Lung microvascular endothelial cell (primary cell): Measurements from ENCODE around the gene CD40. TPM values are rescaled to one million over a fixed set of nuclear protein-coding genes. Genes with fewer than 3 reads are reported as not detected.

ENCODE experiments used
- DNase-seq, 2 donors: peaks; one replicate each; pipeline versions ENCODE4 v3.0.0 to v3.0.0-alpha.2; 2010; ENCODE audit warnings: low read depth in 2 of 2
- total RNA-seq: library from RNA; depleted of rRNA; stranded (reverse); fragments of >200 nt; gene quantifications from 2 replicates; pipeline ENCODE4 v1.2.1, GENCODE V29; 2014

Gene CD40
- total RNA-seq, 1 donor from 2014 or later: 2.2 TPM

- no peak for DNase-seq
Observed at GRCh38 chr20:46122516-46123481, 4.7 kb downstream of the CD40 start.

DNA sequence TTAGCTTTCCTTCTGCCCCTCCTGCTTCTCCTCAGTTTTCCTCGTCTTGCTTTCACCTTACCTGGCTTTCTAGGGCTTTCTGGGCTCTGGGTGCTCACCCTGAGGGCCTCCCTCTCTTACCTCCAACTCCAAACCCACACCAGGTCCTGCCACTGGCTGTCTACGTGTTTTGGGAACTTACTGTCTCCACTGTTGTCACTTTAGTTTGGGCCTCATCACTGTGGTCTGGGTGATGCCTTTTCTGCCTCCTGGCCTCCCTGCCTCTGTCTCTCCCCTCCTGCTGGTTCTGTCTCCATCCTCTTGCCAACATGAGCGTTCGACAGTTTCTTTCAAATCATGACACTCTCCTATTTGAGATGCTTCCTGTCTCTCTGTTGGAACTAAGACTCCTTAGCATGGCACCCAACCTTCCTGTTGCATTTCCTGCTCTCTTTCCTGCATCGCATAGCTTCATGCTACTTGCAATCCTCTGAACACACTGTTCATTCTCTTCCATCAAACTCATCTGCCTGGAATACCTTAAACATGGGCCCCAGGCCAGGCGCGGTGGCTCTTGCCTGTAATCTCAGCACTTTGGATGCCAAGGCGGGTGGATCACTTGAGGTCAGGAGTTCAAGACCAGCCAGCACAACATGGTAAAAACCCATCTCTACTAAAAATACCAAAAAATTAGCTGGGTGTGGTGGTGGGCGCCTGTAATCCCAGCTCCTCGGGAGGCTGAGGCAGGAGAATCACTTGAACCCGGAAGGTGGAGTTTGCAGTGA lies 5.5 kb downstream of the CD40 start:
- no peak for DNase-seq

DNA sequence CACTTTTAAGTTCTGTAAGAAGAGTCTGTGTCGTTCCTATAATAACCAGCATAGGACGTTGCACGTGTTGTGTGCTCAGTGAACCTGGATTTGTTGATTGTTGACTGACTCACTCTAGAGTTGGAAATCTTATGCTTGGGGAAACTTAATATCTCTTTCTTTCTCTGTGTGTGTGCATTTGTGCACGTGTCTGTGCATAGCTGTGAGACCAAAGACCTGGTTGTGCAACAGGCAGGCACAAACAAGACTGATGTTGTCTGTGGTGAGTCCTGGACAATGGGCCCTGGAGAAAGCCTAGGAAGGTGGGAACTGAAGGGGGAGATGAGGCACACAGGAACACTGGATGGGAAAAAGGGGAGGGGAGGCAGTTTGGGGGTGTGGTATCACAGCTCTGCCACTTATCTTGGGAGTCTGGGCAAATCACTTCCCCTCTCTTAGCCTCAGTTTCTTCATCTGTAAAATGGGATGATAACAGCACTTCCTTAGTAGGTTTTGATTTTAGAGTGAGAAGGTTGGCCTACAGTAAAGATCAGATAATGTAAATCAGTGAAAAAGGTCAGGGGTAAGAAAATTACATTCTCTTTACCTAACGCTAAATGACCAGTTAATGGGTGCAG lies 8.4 kb downstream of the CD40 start:
- no peak for DNase-seq

DNA sequence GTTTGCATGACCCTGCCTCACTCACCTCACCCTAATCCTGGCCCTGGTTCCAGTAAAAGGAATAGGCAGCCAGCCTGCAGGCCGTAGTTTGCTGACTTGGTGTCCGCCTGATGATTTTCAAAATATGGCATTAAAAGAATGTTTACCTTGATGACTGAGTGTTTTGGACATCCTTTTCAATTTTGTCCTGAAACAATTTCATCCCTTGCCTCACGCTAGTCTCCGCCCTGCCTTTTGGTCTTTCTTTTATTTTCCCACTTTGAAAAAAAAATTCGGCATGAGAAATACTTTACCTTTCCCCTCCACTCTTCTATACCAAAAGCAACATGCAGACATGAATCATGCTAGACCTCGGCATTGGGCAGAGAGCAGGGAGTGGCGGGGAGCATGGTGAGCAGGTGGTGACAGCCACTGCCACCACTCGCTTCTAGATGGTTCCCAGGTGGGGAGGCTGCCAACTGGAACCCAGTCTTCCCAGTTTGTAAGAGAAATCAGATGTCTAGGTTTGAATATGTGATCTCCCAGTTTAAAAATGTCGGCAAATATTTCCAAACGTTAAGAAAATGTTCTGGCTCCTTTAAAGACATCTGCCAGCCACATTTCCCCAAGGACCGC lies 9.4 kb downstream of the CD40 start:
- DNase-seq: no peak

GRCh38 chr20:46128310-46129151 lies 10.4 kb downstream of the CD40 start:
- DNase-seq: peak; percentile 33 to 59

- DNase-seq: no peak
Observed at GRCh38 chr20:46129955-46130481, 11.9 kb downstream of the CD40 start.

GRCh38 chr20:46130534-46130933 lies 12.4 kb downstream of the CD40 start:
- DNase-seq: no peak

GRCh38 chr20:46131396-46131795 lies 13.3 kb downstream of the CD40 start:
- DNase-seq: no peak

DNA sequence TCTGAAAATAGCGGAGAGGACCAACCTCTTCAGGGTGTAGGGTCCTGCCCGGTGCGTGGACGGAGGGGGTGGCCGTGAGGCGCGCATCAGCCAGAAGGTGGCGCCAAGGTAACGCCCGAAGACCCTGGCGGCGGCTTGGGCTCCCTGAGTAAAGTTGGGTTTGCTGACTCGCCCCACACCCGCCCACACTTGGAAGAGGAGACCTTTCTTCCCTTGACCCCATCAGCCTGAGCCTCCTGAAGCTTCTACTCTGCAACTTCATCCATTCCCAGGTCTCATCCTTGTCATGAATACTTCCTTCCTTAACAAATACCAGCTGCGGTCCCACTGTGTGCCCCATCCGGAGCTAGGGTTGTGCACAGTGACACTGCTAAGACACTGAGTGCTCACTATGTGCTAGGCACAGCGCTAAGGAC lies 14.6 kb downstream of the CD40 start:
- peak; percentile 66 to 67 for DNase-seq

DNA sequence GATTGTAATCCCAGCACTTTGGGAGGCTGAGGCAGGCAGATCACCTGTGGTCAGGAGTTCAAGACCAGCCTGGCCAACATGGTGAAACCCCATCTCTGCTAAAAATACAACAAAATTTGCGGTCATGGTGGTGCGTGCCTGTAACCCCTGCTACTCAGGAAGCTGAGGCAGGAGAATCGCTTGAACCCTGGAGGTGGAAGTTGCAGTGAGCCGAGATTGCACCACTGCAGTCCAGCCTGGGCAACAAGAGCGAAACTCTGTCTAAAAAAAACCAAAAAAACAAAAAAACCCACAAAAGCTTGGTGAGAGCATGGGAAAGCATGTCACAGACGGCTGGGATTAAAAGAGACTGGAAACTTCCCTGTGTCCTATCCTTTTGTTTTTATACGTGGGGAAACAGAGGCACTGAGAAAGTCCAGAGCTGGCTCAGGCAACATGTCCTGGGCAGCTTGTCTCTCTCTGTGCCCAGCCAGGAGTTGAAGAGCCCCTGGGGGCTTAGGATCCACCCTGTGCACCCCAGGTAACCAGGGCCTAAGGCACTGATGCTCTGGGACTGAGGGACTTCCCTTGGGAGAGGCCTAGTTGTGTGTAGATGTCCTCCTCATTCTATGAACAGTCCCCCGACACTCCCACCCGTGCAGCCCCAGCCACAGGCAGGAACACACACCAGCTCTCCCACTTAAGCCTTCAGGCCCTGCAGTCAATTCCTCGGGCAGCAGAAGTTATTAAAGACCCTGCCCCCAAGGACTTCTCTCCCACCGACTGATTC lies 16.0 kb downstream of the CD40 start:
- DNase-seq: no peak

DNA sequence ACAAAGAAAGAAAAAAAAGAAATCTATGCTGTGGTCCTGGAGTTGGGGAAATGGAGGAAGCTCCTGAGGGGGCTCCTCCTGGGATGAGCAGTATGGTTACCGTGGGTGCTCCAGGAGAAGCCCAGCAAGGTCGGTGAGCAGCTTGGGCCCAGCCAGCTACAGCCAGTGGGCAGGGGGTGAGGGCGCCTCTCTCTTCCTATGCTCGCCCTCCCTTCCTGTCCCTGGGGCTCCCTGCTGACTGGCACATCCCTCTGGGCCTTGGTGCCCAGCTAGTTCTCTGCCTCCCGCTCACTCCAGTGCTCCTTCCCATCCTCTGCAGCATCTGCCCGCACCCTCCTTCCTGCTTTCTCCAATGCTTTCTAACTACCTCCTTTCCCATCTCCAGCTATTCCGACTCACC lies 16.6 kb downstream of the CD40 start:
- DNase-seq: no peak

DNA sequence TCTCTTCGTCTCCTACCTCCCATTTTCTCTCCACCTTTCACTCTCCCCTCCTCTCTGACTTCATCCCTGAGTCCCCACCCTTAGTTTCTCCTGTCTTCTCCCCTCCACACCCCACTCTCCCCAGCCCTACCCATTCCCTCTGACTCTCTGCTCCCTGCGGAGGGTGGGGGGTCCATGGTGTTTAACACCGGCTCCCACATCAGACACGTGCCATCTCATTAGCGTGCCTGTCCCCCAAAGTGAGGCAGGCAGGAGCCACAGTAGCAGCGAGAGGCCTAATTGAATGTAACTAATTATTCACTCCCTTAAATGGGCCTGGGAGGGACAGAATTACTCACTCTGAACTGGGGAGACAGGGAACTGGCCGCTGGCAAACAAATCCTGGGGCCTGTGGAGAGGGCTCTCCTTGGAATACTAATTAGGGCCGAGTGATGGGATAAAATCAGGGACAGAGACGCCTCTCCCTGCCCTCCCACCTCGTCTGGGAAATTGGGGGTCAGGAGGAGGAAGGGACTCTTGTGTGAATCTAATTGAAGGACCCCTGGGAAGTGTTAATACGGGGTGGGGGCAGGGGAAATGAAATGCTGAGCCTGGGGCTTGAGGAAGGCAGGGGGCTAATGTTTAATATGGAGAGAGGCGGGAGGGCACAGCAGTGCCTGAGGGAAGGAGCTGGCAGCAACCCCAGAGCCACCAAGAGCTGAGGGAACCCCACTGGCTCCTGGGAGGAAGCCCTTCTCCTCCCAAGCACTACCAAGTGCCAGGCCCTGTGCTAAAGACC lies 17.9 kb downstream of the CD40 start:
- DNase-seq: no peak

DNA sequence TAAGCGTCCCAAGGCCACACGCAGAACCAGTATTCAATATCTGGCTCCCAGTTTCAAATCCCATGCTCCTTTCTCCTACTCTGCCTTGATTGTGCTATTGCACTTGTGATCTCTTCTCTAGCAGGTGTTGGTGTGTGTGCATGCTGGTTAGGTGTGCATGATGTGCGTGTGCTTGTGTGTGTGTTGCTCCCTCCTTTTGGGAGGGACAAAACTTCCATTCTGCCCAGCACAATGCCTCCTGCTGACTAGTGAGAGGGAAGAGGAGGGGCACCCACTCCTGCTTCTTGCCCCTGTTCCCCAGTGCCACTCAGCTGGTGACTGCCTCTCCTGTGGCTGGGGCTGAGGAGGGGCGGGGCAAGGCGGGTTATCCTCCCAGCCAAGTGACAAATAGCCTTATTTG lies 19.7 kb downstream of the CD40 start:
- DNase-seq: no peak

DNA sequence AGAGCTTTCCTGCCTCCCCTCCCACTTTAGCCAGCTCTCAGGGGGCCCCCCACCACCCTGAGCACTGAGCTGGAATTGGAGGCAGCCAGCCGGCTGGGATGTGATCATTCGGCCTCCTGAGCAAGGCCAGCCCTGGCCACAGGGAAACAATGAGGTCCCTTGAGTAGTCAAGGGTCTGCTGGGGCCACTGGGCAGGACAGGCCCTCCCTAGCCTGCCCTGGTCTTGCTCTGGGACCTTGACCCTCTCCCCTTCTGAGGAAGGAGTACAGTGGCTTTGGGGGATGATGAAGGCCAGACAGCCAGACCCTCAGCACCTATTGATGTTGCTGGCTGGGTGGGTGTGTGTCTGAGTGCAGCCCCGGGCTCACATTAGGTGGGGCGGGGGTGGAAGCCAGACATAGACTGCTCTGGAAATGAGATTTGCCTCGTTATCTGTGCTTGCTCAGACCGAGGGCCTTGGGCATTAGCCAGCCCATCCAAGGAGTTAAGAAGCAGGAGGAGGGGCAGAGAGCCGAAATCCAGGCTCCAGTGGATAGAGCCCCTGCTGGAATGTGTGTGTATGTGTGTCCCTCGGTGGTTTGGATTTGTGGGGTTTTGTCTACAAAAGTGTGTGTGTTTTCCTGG lies 21.3 kb downstream of the CD40 start:
- DNase-seq: no peak

DNA sequence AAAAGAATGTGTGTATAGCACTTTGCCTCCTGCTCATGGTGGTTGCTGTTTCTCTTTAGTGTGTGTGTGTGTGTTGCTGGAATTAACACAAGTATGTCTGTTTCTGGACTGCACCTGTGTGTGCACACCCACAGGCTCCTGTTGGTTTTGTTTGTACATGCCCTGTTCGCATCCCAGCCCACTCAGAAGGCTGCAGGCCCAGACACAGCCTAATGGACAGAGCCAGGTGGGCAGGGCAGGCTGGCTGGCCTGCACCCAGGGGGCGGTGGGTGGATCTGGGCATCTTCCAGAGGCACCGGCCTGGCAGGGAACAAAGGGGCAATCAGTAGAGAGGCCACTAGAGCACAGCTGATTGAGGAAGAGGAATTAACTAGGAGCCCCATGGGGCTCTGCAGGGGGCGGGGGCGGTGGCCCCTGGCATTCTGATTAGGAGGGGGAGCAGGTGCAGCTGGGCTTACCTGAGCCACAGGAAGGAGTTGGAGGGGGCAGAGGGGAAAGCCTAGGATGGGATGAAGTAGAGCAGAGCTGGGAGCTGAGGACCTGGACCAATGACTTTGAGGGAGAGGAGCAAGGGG lies 21.9 kb downstream of the CD40 start:
- DNase-seq: no peak

DNA sequence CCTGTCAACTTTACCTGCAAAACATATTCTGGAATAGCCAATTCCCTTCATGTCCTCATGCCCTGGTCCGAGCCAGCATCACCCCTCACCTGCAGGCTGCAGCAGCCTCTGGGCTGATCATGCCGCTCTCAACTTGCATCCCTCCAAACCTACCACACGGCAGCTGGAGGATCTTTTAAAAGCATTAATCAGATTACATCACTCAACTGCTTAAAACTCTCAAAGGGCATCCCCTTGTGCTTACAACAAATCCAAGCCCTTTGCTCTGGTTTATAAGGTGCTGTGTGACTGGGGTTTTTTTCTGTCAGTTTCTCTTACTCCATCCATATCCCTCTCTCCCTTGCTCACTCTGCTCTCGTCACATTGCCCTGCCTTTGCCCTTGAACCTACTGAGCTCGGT lies 24.0 kb downstream of the CD40 start:
- no peak for DNase-seq

- no peak for DNase-seq
Observed at GRCh38 chr20:46144432-46145025, 26.4 kb downstream of the CD40 start.

- DNase-seq: no peak
Observed at GRCh38 chr20:46145713-46146112, 27.6 kb downstream of the CD40 start.
